SH-SY5Y (cell line): ENCODE results near the gene AMPH.

Experiments
- GATA2 ChIP-seq: IDR thresholded peaks from 2 replicates; pipeline ENCODE4 v1.6.1; 2011; ENCODE audit warnings: mild to moderate bottlenecking, low read depth, low read length
- GATA3 ChIP-seq: IDR thresholded peaks from 2 replicates; pipeline ENCODE4 v1.6.1; 2011; ENCODE audit warnings: low read depth, mild to moderate bottlenecking, low read length, moderate library complexity

DNA sequence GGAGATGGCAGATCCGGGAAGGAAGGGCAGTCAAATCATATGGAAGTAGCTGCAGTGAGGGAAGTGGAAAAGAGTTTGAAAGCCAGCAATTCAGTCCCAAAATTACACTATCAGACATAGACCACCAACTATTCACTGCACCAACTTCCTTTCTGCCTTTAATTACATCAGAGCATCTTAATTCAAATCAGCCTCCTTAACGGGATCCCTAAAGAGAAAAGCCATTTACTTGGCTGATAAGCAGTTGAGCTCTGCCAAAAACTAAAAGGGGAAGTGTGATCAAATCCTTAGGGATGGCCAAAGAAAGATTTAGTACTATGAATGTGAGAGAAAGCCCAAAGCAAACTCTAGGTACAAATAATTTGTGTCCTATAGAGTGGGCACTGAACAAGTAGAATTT, 110.4 kb downstream of the AMPH start:
- TF ChIP-seq GATA2 (no peak), GATA3 (no peak)
